Measurements from ENCODE around the gene PSMD2.
A peak's percentile ranks its signal among the peaks of the same experiment; 100 is the strongest.

The PSMD2 gene

DNA sequence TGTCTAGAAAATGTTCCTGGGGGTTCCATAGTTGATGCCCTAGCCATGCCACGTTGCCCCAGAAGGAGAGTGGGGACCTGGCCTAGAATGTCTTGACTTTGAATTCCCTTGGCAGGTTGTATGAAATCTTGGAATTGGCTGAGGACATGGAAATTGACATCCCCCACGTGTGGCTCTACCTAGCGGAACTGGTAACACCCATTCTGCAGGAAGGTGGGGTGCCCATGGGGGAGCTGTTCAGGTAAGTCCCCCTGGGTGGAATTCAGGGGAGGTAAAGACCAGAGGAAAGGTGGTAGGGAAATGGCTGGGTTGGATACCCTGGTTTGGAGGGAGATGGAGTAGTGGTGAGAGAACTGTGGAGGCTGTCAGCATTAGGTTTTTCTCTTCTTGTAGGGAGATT, 29.5 kb downstream of the PSMD2 start:
- no peaks in the 10 kb centered on the region for H3K27me3 ChIP-seq (ENCODE audit: control insufficient read depth, insufficient read depth, low read length)
- H3K4me3 ChIP-seq (ENCODE audit: low read length) = no peak overlapping the region
- H3K4me1 ChIP-seq (ENCODE audit: control insufficient read depth, insufficient read depth, low read length) = no peaks in the 10 kb centered on the region
- peaks cover 79% of the 10 kb centered on the region for H3K36me3 ChIP-seq (ENCODE audit: control insufficient read depth, insufficient read depth, low read length)
- no peak overlapping the region for H3K9ac ChIP-seq (ENCODE audit: low read length)
- H3K27ac ChIP-seq (ENCODE audit: low read depth, low read length) = no peak overlapping the region

DNA sequence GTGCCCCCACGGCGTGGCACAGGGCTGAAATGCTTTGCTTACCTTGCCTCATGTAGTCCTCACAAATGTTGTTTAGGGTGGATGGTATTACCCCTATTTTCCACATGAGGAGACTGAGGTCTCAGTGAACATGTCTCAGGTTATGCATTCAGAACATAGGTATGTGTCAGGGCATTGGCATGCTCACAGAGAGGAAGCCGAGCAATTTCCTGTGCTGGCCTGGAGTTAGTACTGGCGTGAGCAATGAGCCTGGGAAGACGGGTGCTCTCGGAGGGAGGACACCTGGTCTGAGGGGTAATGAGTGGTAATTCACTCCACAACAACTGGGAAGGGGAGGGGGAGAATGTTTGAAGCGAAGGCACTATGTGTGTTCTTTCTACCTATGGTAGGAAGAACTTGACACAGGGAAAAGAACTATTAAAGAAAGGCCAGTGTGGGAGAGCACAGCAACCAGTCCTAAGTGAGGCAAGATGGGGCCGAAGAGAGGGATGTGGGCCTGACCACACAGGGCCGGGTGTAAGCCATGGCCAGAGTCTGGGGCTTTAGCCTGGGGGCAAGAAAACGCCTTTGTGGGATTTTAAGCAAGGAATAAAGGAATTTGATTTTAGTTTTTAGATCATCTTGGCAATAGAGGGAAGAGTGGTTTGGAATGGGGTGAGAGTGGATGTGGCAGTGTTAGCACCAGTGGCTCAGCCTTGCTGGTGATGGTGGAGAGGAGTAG, 33.5 kb downstream of the PSMD2 start:
- peaks cover 54% of the 10 kb centered on the region for H3K36me3 ChIP-seq (ENCODE audit: control insufficient read depth, insufficient read depth, low read length)

DNA sequence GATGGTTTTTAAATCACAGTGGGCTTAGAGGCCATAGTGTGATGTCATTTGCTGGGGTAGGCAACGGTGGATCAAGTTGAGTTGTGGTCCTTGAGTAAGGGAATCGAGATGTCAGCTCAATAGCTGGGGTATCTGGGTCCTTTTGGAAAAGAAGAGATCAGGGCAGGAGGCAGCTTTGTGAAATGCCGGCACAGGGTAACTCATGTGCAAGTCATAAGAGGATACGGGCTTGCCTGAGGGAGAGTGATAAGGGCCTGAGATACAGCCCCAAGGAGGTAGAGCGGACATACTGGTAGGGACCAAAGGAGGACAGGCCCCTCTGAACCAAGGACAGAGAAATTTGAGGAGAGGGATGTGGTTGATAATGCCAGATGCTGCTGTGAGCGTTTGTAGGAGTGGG, 34.1 kb downstream of the PSMD2 start:
- peaks cover 19% of the 10 kb centered on the region for H3K4me1 ChIP-seq (ENCODE audit: control insufficient read depth, insufficient read depth, low read length)
- no peaks in the 10 kb centered on the region for H3K27me3 ChIP-seq (ENCODE audit: control insufficient read depth, insufficient read depth, low read length)
- H3K36me3 ChIP-seq (ENCODE audit: control insufficient read depth, insufficient read depth, low read length) = peaks cover 49% of the 10 kb centered on the region

More for the DNA sequence above, 33.5 kb downstream of the PSMD2 start:
- H3K27ac ChIP-seq (ENCODE audit: low read depth, low read length) = no peak overlapping the region
- no peaks in the 10 kb centered on the region for H3K27me3 ChIP-seq (ENCODE audit: control insufficient read depth, insufficient read depth, low read length)
- no peak overlapping the region for H3K9ac ChIP-seq (ENCODE audit: low read length)
- H3K4me3 ChIP-seq (ENCODE audit: low read length) = no peak overlapping the region
- peaks cover 12% of the 10 kb centered on the region for H3K4me1 ChIP-seq (ENCODE audit: control insufficient read depth, insufficient read depth, low read length)

DNA sequence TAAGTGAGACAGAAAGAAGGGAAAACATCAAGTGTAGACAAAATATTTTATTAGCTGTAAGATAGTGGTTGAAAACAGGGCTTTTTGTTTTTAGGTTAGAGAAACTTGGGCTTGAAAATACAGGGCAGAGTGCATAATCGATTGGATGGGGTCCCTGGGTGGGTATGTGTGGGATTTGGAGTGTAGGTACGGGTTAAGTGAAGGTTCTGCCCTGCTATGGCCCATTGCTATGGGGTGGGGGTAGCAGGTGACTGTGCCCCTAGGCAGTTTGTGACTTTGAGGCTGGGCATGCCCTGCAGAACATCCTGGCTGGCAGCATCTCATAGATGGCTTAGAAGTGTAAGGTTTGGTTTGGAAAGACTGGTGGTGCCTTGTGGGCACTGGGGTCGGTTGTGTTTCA, 34.7 kb downstream of the PSMD2 start:
- H3K27me3 ChIP-seq (ENCODE audit: control insufficient read depth, insufficient read depth, low read length) = no peaks in the 10 kb centered on the region
- peaks cover 44% of the 10 kb centered on the region for H3K36me3 ChIP-seq (ENCODE audit: control insufficient read depth, insufficient read depth, low read length)
- no peak overlapping the region for H3K27ac ChIP-seq (ENCODE audit: low read depth, low read length)
- no peak overlapping the region for H3K4me3 ChIP-seq (ENCODE audit: low read length)
- H3K9ac ChIP-seq (ENCODE audit: low read length) = no peak overlapping the region
- peaks cover 22% of the 10 kb centered on the region for H3K4me1 ChIP-seq (ENCODE audit: control insufficient read depth, insufficient read depth, low read length)

More for the DNA sequence above, 34.1 kb downstream of the PSMD2 start:
- no peak overlapping the region for H3K9ac ChIP-seq (ENCODE audit: low read length)
- no peak overlapping the region for H3K4me3 ChIP-seq (ENCODE audit: low read length)
- H3K27ac ChIP-seq (ENCODE audit: low read depth, low read length) = no peak overlapping the region

DNA sequence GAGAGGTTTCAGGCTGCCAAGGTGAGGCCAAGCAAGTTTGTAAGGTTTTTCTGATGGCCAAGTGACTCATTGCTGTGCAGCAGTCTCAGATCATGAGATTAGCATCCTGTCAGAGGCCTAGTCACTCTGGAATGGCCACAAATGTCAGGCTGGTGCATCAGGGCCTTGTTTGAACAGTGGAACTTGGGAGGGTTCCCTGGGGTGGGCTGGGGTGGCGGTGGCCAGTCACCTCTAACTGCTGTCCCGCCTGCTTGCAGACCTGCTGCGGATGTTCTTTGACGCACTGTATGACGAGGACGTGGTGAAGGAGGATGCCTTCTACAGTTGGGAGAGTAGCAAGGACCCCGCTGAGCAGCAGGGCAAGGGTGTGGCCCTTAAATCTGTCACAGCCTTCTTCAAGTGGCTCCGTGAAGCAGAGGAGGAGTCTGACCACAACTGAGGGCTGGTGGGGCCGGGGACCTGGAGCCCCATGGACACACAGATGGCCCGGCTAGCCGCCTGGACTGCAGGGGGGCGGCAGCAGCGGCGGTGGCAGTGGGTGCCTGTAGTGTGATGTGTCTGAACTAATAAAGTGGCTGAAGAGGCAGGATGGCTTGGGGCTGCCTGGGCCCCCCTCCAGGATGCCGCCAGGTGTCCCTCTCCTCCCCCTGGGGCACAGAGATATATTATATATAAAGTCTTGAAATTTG, 35.6 kb downstream of the PSMD2 start:
- no peaks in the 10 kb centered on the region for H3K27me3 ChIP-seq (ENCODE audit: control insufficient read depth, insufficient read depth, low read length)
- H3K27ac ChIP-seq (ENCODE audit: low read depth, low read length) = peak overlapping the region; percentile 95
- H3K4me3 ChIP-seq (ENCODE audit: low read length) = no peak overlapping the region
- H3K9ac ChIP-seq (ENCODE audit: low read length) = no peak overlapping the region
- H3K4me1 ChIP-seq (ENCODE audit: control insufficient read depth, insufficient read depth, low read length) = peaks cover 27% of the 10 kb centered on the region
- H3K36me3 ChIP-seq (ENCODE audit: control insufficient read depth, insufficient read depth, low read length) = peaks cover 39% of the 10 kb centered on the region

DNA sequence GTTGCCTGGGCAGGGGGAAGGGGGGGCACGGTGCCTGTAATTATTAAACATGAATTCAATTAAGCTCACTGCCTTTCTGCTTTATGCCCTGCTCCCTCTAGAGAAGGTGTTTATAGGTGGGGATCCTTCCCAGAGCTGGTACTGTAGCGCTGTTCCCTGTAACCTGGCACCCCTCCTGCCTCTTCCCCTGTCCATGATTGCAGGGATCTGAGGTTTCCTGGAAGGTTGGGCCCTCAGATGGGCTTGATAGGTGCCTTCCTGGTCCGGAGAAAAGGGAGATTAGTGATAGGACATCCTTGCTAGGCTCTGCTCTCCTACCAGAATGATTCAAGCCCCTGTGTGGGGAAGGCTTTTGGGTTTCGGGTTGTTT, 36.2 kb downstream of the PSMD2 start:
- Histone ChIP-seq H3K4me1 (ENCODE audit: control insufficient read depth, insufficient read depth, low read length) (peaks cover 27% of the 10 kb centered on the region), H3K9ac (ENCODE audit: low read length) (no peak overlapping the region), H3K36me3 (ENCODE audit: control insufficient read depth, insufficient read depth, low read length) (peaks cover 38% of the 10 kb centered on the region), H3K4me3 (ENCODE audit: low read length) (peak overlapping the region; percentile 84), H3K27me3 (ENCODE audit: control insufficient read depth, insufficient read depth, low read length) (no peaks in the 10 kb centered on the region), H3K27ac (ENCODE audit: low read depth, low read length) (peak overlapping the region; percentile 95)

DNA sequence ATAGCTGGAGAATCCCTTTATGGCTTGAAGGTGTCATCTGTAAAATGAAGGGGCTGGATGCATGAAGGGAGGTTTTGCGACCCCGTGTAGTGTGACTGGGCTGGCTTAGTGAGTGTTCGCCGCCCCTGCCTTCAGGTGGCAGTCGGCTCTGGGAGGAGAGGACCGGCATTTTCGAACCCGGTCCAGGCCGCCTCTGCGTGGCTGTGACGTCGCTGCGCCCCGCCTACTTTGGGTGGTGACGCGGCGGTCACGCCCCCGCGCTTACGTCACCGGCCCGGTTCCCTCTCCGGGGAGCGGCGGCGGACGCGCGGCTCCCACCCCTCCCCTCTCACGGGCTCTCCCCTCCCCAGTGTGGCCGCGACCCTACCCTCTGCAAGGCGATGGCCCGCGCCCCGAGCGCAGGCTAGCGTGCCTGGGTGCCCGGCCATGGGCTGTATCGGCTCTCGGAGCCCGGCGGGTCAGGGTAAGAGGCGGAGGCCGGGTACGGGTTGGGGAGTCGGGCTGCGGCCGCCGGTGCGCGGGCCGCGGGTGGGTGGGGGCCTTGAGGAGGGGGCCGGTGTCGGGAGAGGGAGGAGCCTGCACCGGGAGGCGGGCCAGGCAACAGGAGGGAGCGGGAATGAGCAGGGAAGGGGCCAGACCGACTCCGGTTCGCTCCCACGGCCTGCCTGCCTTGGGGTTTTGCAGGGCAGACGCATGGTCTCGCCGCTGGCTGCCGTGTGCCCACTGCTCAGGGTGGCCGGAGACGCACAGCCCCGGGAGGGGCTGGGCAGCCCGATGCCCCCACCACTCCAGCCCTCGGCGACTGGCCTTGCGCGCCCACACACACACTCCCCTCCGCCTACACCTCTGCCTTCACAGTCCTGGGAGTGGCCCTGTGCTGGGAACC, 36.9 kb downstream of the PSMD2 start:
- Histone ChIP-seq H3K36me3 (ENCODE audit: control insufficient read depth, insufficient read depth, low read length) (peaks cover 36% of the 10 kb centered on the region), H3K27ac (ENCODE audit: low read depth, low read length) (peak overlapping the region; percentile 95), H3K4me1 (ENCODE audit: control insufficient read depth, insufficient read depth, low read length) (peaks cover 27% of the 10 kb centered on the region), H3K27me3 (ENCODE audit: control insufficient read depth, insufficient read depth, low read length) (no peaks in the 10 kb centered on the region), H3K9ac (ENCODE audit: low read length) (peak overlapping the region; percentile 54), H3K4me3 (ENCODE audit: low read length) (peak overlapping the region; percentile 84)

DNA sequence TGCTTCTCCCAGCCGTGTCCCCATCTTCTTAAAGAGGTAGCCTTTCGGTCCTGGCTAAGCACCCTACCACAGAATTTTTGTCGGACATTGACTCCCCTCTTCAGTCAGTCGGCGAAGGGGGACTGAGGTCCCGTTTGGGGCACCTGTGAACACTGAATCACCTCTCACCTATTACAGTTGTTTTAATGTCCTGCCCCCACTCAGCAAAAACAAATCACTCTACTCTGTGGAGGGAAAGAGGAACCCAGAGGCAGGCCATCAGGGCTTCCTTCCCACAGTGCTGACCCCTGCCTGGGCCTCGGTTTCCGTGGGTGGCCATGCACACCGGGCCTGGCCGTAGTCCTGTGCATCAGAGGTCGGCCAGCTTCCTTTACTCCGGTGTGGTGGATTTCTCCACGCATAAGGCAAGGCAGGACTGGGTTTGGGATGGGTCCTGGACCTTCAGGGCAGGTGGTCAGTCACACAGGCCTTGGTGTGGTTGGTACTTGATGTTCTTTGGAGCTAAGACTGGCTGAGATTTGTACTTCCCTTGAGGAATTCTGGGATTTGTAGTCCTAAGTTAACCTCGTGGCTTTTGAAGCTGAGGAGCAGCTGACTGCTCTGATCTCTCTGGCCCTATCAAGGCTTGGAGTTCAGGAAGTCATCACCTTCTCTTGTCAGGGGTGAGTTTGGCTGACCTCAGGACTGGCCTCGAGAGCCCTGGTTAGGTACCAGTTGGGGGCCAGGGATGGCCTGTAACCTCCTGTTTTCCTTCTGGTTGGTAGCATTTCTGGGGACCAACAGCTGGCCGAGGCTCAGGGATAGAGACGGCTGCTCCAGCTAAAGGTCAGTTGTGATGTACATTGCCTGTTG, 37.7 kb downstream of the PSMD2 start:
- Histone ChIP-seq H3K27me3 (ENCODE audit: control insufficient read depth, insufficient read depth, low read length) (no peaks in the 10 kb centered on the region), H3K36me3 (ENCODE audit: control insufficient read depth, insufficient read depth, low read length) (peaks cover 30% of the 10 kb centered on the region), H3K27ac (ENCODE audit: low read depth, low read length) (peak overlapping the region; percentile 95), H3K4me1 (ENCODE audit: control insufficient read depth, insufficient read depth, low read length) (peaks cover 27% of the 10 kb centered on the region), H3K4me3 (ENCODE audit: low read length) (peak overlapping the region; percentile 84), H3K9ac (ENCODE audit: low read length) (peak overlapping the region; percentile 54)

DNA sequence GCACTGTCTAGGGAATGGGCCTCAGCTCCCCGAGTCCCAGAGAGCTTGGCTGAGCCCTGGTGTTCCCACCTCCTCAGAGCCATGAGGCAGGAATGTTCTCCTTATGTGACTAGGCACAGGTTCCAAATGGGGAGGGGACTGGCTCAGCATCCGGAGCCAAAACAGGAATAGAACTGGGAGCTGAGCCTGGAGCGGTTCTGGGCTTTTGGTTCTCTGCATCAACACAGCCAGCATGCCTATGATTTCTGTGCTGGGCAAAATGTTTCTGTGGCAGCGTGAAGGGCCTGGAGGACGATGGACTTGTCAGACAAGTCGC, 38.3 kb downstream of the PSMD2 start, which contains the start of gene FAM131A:
FAM131A (plus strand) TSS at position 202 of the 316 bp plus-strand sequence; CDS start at position 233, 31 bp downstream.
- H3K9ac ChIP-seq (ENCODE audit: low read length) = peak within 1 kb of the TSS; percentile 54
- H3K27ac ChIP-seq (ENCODE audit: low read depth, low read length) = peak within 1 kb of the TSS; percentile 95
- no peaks in the 10 kb centered on the region for H3K27me3 ChIP-seq (ENCODE audit: control insufficient read depth, insufficient read depth, low read length)
- H3K36me3 ChIP-seq (ENCODE audit: control insufficient read depth, insufficient read depth, low read length) = peaks cover 27% of the 10 kb centered on the region
- peaks cover 27% of the 10 kb centered on the region for H3K4me1 ChIP-seq (ENCODE audit: control insufficient read depth, insufficient read depth, low read length)
- H3K4me3 ChIP-seq (ENCODE audit: low read length) = peak within 1 kb of the TSS; percentile 84

DNA sequence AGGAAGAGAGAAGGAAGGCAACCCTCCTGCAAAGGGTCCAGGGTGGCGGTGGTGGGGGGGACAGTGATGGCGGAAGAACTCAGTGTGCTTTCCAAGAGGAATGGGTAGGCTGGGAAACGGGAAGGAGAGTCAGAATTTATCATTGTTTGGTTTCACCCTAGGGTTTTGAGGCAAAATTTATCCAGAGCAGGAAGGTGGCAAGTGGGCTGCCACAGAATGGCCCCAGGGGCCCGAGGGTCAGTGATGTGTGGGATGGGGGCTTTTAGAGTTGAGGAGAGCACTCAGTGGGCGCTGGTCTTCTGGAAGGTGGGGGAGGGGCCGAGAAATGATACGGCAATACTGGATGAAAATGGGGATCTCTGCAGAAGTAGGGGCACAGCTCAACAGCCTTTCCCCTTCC, 38.9 kb downstream of the PSMD2 start:
- peaks cover 27% of the 10 kb centered on the region for H3K4me1 ChIP-seq (ENCODE audit: control insufficient read depth, insufficient read depth, low read length)
- H3K36me3 ChIP-seq (ENCODE audit: control insufficient read depth, insufficient read depth, low read length) = peaks cover 27% of the 10 kb centered on the region
- peak overlapping the region; percentile 95 for H3K27ac ChIP-seq (ENCODE audit: low read depth, low read length)
- no peaks in the 10 kb centered on the region for H3K27me3 ChIP-seq (ENCODE audit: control insufficient read depth, insufficient read depth, low read length)
- H3K4me3 ChIP-seq (ENCODE audit: low read length) = peak overlapping the region; percentile 64
- H3K9ac ChIP-seq (ENCODE audit: low read length) = no peak overlapping the region

DNA sequence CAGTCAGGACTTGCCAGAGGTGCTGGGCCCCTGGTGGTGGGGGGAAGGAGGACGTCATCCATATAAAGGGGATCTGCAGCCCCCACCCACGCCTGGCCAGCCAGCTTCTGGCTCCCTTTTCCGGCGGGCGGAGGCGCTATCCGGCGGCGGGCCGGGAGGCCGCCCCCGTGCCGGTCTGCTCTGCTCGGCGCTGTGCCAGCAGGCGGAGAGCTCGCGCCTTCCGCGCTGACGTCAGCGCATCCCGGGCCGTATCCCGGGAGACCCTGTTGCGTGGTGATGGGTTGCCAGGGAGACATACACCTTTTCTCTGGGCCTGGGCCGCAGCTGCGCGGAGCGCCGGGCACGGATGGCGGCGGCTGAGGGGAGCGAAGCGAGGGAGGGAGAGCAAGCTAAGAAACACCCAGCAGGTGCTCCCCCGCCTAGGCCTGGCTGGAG, 39.5 kb downstream of the PSMD2 start:
- peaks cover 27% of the 10 kb centered on the region for H3K4me1 ChIP-seq (ENCODE audit: control insufficient read depth, insufficient read depth, low read length)
- H3K9ac ChIP-seq (ENCODE audit: low read length) = peak overlapping the region; percentile 38
- peak overlapping the region; percentile 95 for H3K27ac ChIP-seq (ENCODE audit: low read depth, low read length)
- H3K27me3 ChIP-seq (ENCODE audit: control insufficient read depth, insufficient read depth, low read length) = no peaks in the 10 kb centered on the region
- H3K36me3 ChIP-seq (ENCODE audit: control insufficient read depth, insufficient read depth, low read length) = peaks cover 28% of the 10 kb centered on the region
- peak overlapping the region; percentile 64 for H3K4me3 ChIP-seq (ENCODE audit: low read length)

All from rectal smooth muscle tissue (tissue), 1 donor.